ENCODE measurements around the gene RAP2A.

DNA sequence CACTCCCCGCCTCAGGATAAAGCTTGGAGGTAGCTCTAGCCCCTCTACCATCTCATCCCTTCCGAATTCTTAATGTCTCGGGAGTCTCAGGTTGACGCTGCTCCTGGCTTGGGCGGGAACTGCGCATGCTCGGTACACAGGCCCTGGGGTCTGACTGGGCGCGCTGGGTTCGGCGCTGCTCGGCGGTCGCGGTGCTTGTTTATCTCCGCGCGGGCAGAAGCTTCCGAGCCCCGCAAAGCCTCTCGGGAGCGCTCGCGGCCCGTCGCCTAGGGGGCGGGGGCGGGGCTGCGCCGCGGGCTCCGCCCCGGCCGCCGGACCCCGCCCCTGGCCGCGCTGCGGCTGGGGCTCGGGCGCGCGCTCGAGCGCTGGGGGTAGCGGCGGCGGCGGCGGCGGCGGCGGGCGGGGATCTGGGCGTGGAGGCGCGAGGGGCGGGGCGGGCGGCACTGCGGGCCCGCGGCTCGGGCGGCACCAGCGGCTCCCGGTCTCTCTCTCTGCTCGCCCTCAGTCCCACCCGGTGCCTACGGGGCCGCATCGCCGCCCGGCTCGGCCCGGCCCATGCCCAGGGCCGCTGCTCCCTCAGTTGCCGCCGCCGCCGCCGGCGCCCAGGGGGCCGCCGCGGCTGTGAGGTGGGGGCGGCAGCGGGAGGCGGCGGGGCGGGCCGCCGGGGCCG is at the start of gene RAP2A:
- TF ChIP-seq, protein P1, sequence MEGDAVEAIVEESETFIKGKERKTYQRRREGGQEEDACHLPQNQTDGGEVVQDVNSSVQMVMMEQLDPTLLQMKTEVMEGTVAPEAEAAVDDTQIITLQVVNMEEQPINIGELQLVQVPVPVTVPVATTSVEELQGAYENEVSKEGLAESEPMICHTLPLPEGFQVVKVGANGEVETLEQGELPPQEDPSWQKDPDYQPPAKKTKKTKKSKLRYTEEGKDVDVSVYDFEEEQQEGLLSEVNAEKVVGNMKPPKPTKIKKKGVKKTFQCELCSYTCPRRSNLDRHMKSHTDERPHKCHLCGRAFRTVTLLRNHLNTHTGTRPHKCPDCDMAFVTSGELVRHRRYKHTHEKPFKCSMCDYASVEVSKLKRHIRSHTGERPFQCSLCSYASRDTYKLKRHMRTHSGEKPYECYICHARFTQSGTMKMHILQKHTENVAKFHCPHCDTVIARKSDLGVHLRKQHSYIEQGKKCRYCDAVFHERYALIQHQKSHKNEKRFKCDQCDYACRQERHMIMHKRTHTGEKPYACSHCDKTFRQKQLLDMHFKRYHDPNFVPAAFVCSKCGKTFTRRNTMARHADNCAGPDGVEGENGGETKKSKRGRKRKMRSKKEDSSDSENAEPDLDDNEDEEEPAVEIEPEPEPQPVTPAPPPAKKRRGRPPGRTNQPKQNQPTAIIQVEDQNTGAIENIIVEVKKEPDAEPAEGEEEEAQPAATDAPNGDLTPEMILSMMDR (IDR thresholded peaks at IDR 0.05): no peak
- TF ChIP-seq EZH2 (IDR thresholded peaks at IDR 0.05) (no peak), EZH2phosphoT487 (IDR thresholded peaks at IDR 0.05) (no peak)

All from neural progenitor cell (in vitro differentiated cells).